Islet of Langerhans (tissue), 1 donor: Measurements from ENCODE around the gene MYBPC1.
A peak's percentile ranks its signal among the peaks of the same experiment; 100 is the strongest.

Experiments
- FAIRE-seq: peaks from one replicate; lab custom pipeline; 2011; peaks lifted over from hg19 to GRCh38; lab: Jason Lieb, UNC

Gene MYBPC1

GRCh38 chr12:101604132-101604531 is 9.4 kb downstream of the MYBPC1 start:
- no peak for FAIRE-seq

DNA sequence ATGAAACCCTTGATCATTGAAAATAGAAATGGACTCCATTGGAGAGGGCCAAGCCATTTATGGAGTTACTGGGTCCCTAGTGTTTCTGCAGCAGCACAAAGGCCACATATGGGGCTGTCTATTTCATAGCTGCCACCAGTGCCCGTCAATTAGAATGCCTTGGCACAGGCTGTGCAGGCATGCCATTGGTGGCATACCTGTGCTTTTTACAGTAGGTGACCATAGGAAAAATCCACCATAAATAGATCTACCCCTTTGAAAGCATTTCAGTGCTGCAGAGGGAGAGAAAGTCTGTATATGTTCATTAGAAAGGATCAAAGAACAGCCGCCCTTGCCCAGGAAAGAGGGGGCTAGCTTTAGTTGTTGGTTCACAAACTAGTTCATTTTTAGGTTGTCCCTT is 13.1 kb downstream of the MYBPC1 start:
- FAIRE-seq = no peak

DNA sequence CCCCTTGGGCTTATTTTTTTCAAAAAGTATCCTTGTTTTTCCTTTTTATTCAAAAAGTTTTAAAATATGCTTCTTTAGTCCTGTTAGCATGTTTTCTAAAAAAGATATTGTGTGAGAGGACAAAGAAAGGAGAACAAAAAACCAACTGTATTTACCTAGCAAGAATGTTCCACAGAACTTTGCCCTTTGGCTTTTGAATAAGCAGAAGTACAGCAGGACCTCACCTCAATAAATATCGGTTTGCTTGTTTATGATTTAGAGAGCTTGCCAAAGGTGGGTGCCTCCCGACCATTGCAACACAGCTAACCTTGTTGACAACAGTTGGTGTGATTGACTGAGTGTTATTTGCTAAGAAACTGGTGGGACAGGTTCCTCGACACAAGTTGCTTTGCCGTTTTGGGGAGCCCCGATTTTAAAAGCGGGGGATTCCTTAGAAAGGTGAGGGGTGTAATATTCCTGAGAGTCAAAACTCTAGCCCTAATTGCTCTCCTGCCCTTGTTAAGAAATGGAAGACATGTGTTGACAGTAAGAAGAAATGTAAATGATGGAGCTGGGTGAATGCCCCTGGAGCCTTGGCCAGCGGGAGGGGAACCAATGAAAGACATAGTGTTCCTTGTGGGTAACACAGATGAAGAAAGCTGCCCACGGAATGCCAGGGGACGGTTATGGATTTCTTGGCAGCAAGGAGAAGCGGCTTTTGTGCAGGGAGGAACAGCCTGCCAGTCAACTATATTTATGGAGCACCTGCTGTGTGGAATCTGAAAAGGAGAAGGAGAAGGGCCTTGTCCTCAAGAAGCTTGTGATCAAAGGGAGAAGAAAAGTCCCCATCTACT is 13.7 kb downstream of the MYBPC1 start:
- no peak for FAIRE-seq

DNA sequence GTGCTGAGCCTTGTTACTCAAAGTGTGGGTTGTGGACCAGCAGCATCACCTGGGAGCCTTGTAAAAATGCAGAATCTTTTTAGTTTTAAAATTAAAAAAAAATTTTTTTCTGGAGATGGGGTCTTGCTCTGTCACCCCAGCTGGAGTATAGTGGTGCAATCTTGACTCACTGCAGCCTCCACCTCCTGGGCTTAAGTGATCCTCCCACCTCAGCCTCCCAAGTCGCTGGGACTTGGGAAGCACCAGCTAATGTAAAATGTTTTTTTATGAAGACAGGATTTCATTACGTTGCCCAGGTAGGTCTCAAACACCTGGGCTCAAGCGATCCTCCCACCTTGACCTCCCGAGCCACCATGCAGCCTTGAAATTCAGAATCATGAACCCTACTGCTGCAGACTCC is 14.4 kb downstream of the MYBPC1 start:
- FAIRE-seq = no peak

GRCh38 chr12:101612160-101612916 is 17.6 kb downstream of the MYBPC1 start:
- FAIRE-seq = no peak

- no peak for FAIRE-seq
Measured at GRCh38 chr12:101616027-101616494, 21.3 kb downstream of the MYBPC1 start.

DNA sequence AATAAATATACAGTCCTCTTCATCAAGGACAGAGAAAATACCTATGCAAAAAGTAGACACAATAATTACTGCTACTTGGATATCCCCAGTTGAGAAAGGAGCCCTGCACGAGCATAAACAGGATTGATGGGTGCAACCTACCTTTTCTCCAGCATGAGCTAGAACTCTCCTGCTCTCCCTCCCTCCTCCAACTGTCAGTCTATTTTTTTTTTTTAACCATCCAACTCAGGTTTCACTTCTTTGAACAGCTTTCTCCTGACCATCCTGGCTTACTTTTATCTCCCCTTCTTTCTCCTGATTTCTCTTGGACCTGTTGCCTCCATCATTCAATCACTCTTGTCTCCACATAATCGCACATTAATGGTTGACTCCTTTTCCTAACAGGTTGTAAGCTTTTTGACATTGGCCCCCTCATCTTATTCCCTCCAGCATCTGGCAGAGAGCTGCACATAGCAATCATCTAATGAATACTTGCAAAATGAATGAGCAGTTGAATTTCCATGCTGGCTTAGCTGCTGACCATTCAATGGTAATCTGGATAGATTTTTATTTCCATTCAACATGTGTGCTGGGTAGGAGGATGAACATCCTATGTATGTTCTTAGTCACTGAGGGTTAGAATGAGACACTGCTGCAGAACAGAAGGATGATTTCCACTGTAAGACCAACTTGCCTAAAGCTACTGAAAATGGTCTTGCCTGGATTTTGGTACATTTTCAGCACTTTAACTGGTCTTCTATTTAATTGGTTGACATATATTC is 24.4 kb downstream of the MYBPC1 start:
- FAIRE-seq = no peak

DNA sequence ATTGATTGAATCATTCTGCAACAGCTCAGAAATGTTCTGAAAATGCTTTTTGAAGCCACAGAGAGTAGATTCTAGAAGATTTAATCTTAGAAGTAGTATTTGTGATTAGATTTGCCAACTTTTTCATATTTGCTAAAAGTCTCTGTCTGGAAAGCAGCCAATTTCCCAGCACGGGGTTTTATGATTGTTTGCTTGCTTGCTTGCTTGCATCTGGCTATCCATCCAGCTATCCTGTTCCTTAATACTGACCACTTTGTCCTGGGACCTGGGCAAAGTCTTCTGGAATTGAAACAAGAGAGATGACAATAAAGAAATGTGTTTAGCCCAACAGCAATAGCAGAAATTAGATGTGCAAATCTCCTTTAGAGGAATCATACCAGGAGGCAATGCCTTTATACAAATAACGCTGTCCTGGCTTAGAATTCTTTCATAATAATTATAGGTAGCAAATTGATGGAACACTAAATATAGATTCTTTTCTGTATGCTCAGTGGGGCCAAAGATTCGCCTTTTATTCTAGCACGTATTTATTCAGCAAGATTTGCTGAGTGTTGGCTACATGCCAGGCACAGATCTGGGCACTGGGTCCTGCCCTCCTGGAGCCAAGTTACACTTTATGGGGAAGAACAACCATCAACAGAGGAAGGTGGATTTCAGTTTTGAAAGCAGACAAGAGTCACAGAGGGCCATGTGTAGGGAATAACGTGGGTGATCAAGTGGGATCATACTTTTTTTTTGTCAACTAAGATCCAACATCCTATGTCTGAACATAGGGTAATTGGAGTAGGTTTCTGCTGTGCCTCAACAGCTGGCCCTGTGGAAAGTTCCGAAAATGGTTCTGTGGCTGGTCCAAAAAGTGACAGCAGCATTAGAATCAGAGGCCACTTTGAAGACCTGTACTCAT is 25.3 kb downstream of the MYBPC1 start:
- FAIRE-seq = no peak

GRCh38 chr12:101620762-101621133 is 26.0 kb downstream of the MYBPC1 start:
- no peak for FAIRE-seq

- no peak for FAIRE-seq
Measured at GRCh38 chr12:101628676-101629075, 33.9 kb downstream of the MYBPC1 start.

GRCh38 chr12:101634724-101635123 is 40.0 kb downstream of the MYBPC1 start:
- FAIRE-seq = no peak

- no peak for FAIRE-seq
Measured at GRCh38 chr12:101637936-101638335, 43.2 kb downstream of the MYBPC1 start.

- FAIRE-seq = peak; percentile 17
Measured at GRCh38 chr12:101642115-101643067, 47.6 kb downstream of the MYBPC1 start.

- no peak for FAIRE-seq
Measured at GRCh38 chr12:101647711-101648110, 52.9 kb downstream of the MYBPC1 start.

- no peak for FAIRE-seq
Measured at GRCh38 chr12:101648195-101648594, 53.4 kb downstream of the MYBPC1 start.

GRCh38 chr12:101650346-101651117 is 55.8 kb downstream of the MYBPC1 start:
- no peak for FAIRE-seq

DNA sequence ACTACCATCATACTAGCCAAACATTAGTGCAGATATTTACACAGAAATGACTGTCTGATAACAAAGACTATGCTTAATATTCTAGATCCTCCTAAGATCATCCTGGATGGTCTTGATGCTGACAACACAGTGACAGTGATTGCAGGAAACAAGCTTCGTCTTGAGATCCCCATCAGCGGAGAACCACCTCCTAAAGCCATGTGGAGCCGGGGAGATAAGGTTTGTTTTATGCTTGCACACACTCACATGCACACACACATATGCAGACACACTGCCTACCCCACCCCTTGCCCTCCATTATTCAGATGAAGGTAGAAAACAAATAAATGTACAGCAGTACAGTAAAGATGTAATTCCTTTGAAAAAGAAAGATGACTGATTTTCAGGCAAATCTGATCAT is 58.3 kb downstream of the MYBPC1 start:
- FAIRE-seq = no peak

DNA sequence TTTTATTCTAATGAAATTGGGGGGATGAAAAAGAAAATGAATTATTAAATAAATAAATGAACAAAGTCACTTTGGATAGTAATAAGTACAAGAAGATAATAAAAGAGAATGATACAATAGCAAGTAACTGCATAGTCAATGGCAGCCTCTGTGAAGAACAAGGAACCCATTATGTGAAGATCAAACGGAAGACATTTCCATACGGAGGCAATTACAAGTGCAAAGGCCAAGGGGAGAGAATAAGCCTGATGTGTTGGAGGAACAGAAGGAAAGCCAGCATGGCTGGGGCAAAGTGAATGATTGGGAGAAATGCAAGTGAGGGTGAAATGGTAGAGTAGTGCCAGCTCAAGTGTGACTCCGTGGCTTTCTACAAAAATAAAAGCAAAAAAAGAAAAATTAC is 58.7 kb downstream of the MYBPC1 start:
- no peak for FAIRE-seq

DNA sequence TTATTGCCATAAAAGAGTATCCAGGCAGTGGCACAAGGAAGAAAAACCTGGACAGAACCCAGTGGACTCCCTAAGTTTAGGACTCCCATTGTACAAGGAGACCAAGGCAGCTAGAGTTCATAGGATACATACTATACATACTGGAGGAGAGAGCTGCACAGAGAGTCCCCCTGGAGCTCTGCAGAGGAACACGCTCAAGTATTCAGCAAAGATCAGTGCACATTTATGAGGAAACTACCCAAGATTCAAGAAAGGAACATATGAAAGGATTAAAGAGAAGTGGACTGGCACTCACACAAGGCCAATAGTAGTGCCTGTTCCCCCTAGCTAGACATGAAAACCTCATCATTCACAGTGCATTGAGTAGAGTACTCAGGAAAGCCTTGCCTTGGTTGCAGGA is 59.7 kb downstream of the MYBPC1 start:
- FAIRE-seq = no peak

DNA sequence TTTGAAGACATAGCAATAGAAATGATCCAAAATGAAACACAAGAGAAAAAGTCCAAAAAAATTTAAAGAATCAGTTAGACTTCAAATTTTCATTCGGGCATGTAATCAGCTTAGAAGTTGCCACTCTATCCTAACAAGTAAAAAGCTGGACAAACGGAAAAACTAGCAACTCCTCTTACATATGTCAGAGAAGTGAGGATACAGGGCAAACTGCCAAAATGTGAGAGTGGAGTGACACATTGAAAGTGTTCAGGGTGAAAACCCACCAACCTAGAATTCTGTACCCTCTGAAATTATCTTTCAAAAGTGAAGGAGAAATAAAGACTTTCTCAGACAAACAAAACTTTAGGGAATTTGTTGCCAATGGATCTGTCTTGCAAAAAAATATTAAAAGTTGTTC is 60.6 kb downstream of the MYBPC1 start:
- no peak for FAIRE-seq
